HG03457 (cell line): Measurements from ENCODE around the gene LRRC8D.
"Not testable (repeated sequence)": the region's sequence is repeated elsewhere in the genome, so short reads cannot be mapped to it uniquely, and the experiment has no call there.

Experiments used
- ATAC-seq: cut with Tn5 transposase; IDR thresholded peaks from one replicate; pipeline ENCODE4 v1.9.1; 2021; ENCODE audit warnings: moderate number of reproducible peaks; ENCODE audit not compliant: unreplicated experiment

Gene LRRC8D

DNA sequence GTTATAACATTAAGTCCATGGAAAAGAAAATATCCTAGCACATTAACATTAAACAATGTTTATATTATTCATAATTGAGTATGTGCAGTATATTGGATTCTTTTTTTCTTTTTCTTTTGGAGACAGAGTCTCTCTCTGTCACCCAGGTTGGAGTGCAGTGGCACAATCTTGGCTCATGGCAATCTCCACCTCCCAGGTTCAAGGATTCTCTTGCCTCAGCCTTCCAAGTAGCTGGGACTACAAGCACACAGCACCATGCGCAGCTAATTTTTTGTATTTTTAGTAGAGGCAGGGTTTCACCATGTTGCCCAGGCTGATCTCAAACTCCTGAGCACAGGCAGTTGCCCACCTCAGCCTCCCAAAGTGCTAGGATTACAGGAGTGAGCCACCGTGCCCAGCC, 162.0 kb downstream of the LRRC8D start:
- not testable (repeated sequence) for ATAC-seq

DNA sequence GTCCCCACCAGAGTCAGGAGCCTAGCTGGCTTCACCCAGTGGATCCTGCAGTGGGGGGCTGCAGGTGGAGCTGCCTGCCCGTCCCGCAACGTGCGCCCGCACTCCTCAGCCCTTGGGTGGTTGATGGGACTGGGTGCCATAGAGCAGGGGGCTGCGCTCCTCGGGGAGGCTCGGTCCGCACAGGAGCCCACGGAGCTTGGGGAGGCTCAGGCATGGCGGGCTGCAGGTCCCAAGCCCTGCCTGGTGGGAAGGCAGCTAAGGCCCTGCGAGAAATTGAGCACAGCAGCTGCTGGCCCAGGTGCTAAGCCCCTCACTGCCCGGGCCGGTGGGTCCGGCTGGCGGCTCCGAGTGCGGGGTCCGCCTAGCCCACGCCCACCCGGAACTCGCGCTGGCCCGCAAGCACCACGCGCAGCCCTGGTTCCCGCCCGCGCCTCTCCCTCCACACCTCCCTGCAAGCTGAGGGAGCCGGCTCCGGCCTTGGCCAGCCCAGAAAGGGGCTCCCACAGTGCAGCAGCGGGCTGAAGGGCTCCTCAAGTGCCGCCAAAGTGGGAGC, 163.8 kb downstream of the LRRC8D start:
- not testable (repeated sequence) for ATAC-seq

DNA sequence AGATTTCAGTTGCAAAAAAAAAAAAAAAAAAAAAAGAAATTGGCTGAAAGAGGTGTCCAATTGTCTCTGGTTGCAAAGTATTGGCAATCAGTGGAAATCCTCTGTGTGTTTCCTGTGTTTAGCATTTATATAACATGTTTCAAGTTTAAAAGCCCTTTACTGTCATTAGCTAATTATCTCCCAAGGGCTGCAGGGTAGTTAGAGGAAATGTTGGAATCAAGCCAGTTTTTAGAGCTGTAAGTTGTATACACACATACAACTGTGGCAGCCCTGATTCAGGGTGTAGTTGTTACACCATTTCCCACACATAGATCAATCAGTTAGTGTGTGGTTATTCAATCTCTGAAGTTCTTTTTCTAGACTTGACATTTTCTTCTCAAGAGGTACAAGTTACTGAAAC, 165.2 kb downstream of the LRRC8D start:
- no peak for ATAC-seq
